RWPE1 (cell line): ENCODE results near the gene MXD4.

ENCODE experiments used
- CTCF ChIA-PET: fragments of 350-600 bp; sonication (Branson Sonifier 250); formaldehyde crosslinking; extraction: SDS; loops from one replicate; lab custom pipeline; 2021; lab: Yijun Ruan, JAX
- POLR2A ChIA-PET: fragments of 400-600 bp; formaldehyde crosslinking; extraction: SDS; loops from one replicate; lab custom pipeline; 2020; ENCODE audit warnings: antibody characterized with exemption; ENCODE audit not compliant: low non-redundant PET; lab: Yijun Ruan, JAX
- DNase-seq: peaks from one replicate; pipeline ENCODE4 v3.0.0; 2012; ENCODE audit warnings: low spot score
- H3K27ac ChIP-seq: fragments of 450-650 bp; 2 replicates; pipeline ENCODE4 v1.5.1; 2017
- TF ChIP-seq, protein P1 (sequence below): fragments of 450-650 bp; conservative IDR thresholded peaks from 2 replicates; pipeline ENCODE4 v1.5.1; 2017; ENCODE audit warnings: low read depth, mild to moderate bottlenecking

MXD4 gene

DNA sequence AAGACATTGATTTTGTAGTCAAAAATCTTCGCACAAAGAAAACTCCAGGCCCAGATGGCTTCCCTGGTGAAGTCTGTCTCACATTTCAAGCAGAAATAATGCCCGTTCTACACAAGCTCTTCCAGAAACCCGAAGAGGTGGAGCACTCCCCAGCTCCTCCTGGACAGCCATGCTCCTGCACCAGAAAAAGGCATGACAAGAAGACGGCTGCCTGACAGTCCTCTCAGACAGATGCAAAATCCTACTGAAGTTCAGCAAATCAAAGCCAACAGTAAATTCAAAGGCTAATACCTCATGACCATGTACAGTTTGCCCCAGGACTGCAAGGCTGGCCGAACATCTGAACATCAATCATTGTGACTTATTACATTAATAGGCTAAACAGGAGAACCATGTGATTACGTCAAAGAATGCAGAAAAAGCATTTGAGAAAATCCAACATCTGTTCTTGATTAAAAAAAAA is 30.8 kb upstream of the MXD4 start:
- no peak for DNase-seq
- no peak overlapping the region for H3K27ac ChIP-seq
- ChIA-PET CTCF (no interaction called here), POLR2A (no interaction called here)
- TF ChIP-seq, protein P1, sequence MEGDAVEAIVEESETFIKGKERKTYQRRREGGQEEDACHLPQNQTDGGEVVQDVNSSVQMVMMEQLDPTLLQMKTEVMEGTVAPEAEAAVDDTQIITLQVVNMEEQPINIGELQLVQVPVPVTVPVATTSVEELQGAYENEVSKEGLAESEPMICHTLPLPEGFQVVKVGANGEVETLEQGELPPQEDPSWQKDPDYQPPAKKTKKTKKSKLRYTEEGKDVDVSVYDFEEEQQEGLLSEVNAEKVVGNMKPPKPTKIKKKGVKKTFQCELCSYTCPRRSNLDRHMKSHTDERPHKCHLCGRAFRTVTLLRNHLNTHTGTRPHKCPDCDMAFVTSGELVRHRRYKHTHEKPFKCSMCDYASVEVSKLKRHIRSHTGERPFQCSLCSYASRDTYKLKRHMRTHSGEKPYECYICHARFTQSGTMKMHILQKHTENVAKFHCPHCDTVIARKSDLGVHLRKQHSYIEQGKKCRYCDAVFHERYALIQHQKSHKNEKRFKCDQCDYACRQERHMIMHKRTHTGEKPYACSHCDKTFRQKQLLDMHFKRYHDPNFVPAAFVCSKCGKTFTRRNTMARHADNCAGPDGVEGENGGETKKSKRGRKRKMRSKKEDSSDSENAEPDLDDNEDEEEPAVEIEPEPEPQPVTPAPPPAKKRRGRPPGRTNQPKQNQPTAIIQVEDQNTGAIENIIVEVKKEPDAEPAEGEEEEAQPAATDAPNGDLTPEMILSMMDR = no peak

DNA sequence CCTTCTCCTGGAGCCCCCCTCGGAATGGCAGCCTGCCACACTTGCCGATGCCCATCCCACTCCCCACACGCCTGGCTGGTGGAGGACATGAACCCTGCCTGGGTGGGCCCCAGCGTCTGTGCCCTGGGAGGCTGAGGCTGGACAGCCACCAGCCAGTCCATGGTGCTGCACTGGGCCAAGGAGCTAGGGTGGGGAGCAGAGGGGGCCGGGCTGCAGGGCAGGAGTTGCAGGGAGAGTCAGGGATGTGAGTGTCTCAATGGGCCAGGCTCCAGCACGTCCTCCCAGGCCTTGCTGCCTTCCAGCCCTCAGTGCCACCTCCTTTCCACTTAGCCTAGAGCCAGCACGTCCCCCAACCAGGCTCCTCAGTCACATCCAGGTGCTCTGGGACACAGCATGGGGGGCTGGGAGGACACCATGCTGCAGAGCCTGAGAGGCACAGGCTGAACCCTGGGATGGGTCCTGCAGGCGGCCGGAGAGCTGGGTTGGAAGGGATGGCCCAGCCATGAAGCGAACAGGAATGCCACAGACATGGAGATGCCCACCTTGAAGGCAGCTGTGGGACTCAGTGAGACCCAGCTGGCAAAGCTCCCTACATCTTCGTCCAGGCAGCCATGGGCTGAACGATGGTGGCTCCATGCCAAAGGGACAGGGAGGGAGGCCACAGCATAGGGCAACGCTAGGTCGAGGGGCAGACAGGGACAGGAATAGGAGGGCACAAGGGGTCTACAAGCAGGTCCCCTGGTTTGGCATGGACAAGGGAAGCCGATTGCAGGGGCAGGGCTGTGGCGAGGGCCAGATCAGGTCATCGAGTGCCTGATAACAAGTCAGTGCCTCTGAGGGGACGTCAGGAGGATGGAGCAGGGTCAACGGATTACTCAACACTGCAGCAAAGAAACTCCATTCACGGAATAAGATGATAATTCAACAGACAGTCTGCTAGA is 30.1 kb upstream of the MXD4 start:
- no peak for DNase-seq
- H3K27ac ChIP-seq = no peak overlapping the region
- CTCF ChIA-PET = no interaction called here
- TF ChIP-seq, protein P1 = no peak
- POLR2A ChIA-PET = no interaction called here

DNA sequence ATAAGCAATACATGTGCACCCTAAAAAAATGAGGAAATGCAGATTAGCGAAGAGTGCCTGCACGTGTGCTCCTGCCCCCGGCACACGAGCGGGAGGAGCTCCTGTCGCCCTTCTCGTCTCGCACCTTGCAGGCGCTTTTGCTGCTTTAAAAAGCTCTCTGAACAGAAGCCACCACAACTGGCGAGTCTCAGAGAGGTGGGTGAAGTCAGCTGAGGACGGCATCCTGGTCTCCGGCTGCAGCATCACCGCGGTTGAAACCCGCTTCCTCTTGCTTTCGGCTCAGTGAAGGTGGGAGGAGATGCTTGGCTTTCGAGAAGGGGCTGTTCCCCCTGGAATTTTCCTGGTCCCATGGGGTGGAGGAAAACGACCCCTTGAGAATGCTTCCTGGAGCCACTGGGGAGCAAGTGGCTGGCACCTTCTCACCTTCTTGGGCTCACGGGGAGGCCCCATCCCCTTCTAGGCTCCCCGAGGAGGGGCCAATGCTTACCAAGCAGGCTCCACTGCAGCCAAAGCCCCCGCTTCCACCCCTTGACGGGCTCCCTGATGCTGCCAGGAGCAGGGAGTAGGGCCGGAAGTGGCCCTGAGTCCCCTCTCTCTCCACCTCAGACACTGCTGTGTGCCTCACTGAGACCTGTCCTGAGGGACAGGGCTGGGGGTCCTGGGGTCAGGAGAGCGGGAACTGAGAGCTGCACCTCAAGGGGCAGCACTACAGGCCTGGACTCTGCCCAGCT is 29.2 kb upstream of the MXD4 start:
- H3K27ac ChIP-seq = no peak overlapping the region
- ChIA-PET POLR2A (no interaction called here), CTCF (no interaction called here)
- TF ChIP-seq, protein P1 = no peak
- DNase-seq = no peak

DNA sequence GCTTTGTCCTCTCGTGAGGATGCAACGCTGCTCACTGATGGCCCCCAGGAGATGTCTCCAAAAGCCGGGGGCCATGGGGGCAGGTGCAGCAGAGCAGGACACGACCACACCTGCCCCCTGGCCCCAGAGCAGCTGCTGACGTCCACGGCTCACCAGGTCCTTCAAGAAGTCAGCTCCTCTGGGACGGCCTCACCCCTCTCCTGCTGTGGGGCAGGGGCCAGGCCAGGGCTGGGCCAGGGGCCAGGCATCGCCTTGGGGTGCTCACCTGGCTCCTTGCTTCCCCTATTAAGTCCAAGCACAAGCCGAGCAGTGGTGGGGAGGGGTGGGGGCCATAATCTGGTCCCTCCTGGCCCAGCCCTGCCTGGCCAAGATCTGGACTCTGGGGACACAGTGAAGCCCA is 28.6 kb upstream of the MXD4 start:
- ChIA-PET POLR2A (no interaction called here), CTCF (no interaction called here)
- DNase-seq = no peak
- no peak overlapping the region for H3K27ac ChIP-seq
- TF ChIP-seq, protein P1 = no peak

DNA sequence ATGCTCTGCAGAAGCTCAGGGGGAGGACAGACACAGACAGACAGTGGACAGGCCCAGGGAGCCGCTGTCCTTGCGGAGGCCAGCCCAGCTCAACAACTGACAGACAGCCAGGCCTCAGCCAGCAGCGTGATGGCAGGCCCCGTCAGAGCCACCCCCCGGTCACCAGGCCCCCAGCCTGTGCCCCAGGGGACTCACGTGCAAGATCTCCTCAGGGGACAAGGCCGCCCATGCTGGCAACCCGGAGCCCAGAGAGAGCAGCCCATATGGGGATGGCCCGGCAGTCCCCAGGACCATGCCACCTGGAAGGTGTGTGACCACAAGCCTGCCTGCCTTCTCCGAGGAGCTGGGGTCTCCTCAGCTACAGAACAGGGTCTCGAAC is 28.0 kb upstream of the MXD4 start:
- no peak for DNase-seq
- no peak overlapping the region for H3K27ac ChIP-seq
- CTCF ChIA-PET = no interaction called here
- TF ChIP-seq, protein P1 = no peak
- POLR2A ChIA-PET = no interaction called here

DNA sequence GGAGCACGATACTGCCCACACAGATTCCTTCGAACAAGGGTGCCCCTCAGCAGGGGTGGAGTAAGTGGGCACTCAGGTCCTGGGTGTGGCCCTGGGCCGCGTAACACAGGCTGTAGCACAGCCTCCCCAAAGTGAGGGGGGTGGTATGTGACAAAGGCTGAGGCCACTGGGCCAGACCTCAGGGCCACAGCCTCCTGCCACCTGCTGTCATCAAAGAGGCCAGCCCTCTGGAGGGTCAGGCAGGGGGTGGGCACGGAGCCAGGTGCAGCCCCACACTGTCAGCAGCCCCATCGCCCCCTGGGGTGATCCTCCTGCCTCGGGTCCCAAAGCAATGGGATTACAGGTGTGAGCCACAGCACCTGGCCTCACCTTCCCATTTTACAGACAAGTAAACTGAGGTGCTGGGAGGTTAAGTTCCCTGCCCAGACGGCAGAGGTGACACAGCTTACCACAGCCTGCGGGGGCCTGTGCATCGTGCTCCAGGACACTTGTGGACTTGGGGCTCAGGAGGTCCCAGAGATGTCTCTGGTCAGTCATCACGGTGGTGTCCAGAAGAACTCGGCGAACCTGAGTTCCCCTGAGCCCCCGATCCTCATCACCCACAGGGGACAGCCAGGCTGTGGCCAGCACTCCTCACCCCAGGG is 27.5 kb upstream of the MXD4 start:
- POLR2A ChIA-PET = no interaction called here
- no peak for DNase-seq

More for the DNA sequence above, 27.5 kb upstream of the MXD4 start:
- no peak overlapping the region for H3K27ac ChIP-seq
- CTCF ChIA-PET = no interaction called here
- TF ChIP-seq, protein P1 = no peak
